Esophagus muscularis mucosa (tissue), 4 donors: ENCODE results near the gene PPP1R2. TPM values are rescaled to one million over a fixed set of nuclear protein-coding genes. Genes with fewer than 3 reads are reported as not detected.
"Not testable (repeated sequence)": the region's sequence is repeated elsewhere in the genome, so short reads cannot be mapped to it uniquely, and the experiment has no call there.

Source experiments
- DNase-seq: peaks from one replicate; pipeline ENCODE4 v3.0.0-alpha.2; 2017; ENCODE audit errors: extremely low spot score
- H3K27ac ChIP-seq, 4 donors: fragments of 200-600 bp; sonication (generic); replicated peaks in 1 of 4; 1 replicate in 3 of 4; 2 replicates in 1 of 4; pipeline ENCODE4 v1.5.1; 2016 to 2019; ENCODE audit warnings: mild to moderate bottlenecking in 1 of 4
- H3K27me3 ChIP-seq, 4 donors: fragments of 200-600 bp; sonication (generic); one replicate each; pipeline versions ENCODE4 v1.5.1 to v1.6.0; 2016 to 2019
- H3K36me3 ChIP-seq, 4 donors: fragments of 200-600 bp; sonication (generic); one replicate each; pipeline ENCODE4 v1.5.1; 2016 to 2019
- H3K4me1 ChIP-seq, 4 donors: fragments of 200-600 bp; sonication (generic); one replicate each; pipeline ENCODE4 v1.5.1; 2016 to 2019
- H3K4me3 ChIP-seq, 4 donors: fragments of 200-600 bp; sonication (generic); 1 replicate in 2 of 4; 2 replicates in 2 of 4; pipeline ENCODE4 v1.5.1; 2016 to 2019; ENCODE audit warnings: mild to moderate bottlenecking in 4 of 4, moderate library complexity in 1 of 4
- H3K9me3 ChIP-seq, 4 donors: fragments of 200-600 bp; sonication (generic); 1 replicate in 3 of 4; 2 replicates in 1 of 4; pipeline ENCODE4 v1.5.1; 2016 to 2019
- CTCF ChIP-seq, 3 experiments: fragments of 200-600 bp in 2 of 3; fragments of 450-650 bp in 1 of 3; sonication (generic) in 2 of 3; IDR thresholded peaks; one replicate each; pipeline ENCODE4 v1.5.1; 2017 to 2019; ENCODE audit warnings: antibody characterized with exemption in 3 of 3, mild to moderate bottlenecking in 2 of 3, moderate library complexity in 1 of 3
- EP300 ChIP-seq: sonication (generic); formaldehyde crosslinking; IDR thresholded peaks from one replicate; pipeline ENCODE4 v1.6.1; 2017; ENCODE audit warnings: antibody characterized with exemption
- POLR2A ChIP-seq: fragments of 450-650 bp; IDR thresholded peaks from one replicate; pipeline ENCODE4 v1.6.1; 2017; ENCODE audit warnings: antibody characterized with exemption, moderate library complexity, mild to moderate bottlenecking, low read depth
- POLR2AphosphoS5 ChIP-seq, 2 donors: sonication (generic); formaldehyde crosslinking; IDR thresholded peaks; one replicate each; pipeline ENCODE4 v1.6.1; 2017; ENCODE audit warnings: antibody characterized with exemption in 2 of 2
- WGBS: methylation state at CpG from one replicate; pipeline ENCODE4 v1.1.5; 2018; 5-methylcytosine and 5-hydroxymethylcytosine counted together
- intact Hi-C: fragments of 100-400 bp; cut with DNase I; formaldehyde crosslinking; loops from one replicate; pipeline ENCODE4 v1.15.1; 2023
- total RNA-seq, 4 donors: library from RNA; depleted of rRNA; stranded (reverse); fragments of >200 nt; gene quantifications; one replicate each; pipeline versions ENCODE4 v1.1.0 to v1.2.1, GENCODE V29; 2016

Gene PPP1R2
- total RNA-seq, 4 donors from 2014 or later, result 67.6 to 134 (median 86.7) TPM

DNA sequence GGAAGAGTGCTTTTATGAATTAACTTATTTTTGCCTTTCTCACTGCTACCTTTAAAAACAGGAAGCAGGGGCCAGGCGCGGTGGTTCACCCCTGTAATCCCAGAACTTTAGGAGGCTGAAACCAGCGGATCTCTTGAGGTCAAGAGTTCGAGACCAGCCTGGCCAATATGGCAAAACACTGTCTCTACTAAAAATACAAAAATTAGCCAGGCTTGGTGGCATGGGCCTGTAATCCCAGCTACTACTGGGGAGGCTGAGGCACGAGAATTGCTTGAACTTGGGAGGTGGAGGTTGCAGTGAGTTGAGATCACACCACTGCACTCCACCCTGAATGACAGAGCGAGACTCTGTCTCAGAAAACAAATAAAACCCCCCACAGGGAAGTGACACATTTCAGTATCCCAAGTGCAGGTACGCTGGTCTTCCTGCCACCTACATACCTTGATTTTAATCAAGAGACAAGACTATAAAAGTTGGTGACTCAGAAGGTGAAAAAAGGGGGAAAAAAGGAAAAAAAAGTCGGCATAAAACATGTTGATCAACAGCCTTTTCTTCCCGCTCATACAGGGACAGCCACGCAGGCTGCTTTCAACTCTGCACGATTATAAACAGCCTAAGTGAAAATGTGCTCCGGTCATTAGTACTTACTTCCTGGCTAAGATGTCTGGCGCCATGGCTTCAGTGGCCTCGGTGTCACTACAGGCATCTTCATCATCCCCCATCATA lies 18.8 kb downstream of the PPP1R2 start:
- Histone ChIP-seq H3K4me1 (peaks cover 0 to 3% (median 0%) of the 10 kb centered on the region in 4 donors), H3K27me3 (no peaks in the 10 kb centered on the region), H3K27ac (no peak overlapping the region), H3K9me3 (no peaks in the 10 kb centered on the region), H3K4me3 (no peak overlapping the region), H3K36me3 (peaks cover 8 to 55% (median 30%) of the 10 kb centered on the region in 4 donors)
- TF ChIP-seq CTCF (IDR thresholded peaks at IDR 0.05) (no peak), POLR2A (no peak), EP300 (no peak), POLR2AphosphoS5 (IDR thresholded peaks at IDR 0.05) (no peak)
- 81% methylated on average over 14 of the region's 14 CpGs for WGBS
- DNase-seq, result no peak
- intact Hi-C loops, result loop anchor here (5.0 to 10.0 kb wide), 2 partner anchors 82 to 840 kb away; partner anchors contain the start of genes ACAP2 and FAM43A

- no peak for DNase-seq
- TF ChIP-seq CTCF (IDR thresholded peaks at IDR 0.05) (peak; percentile 69 to 84 (median 76)), EP300 (no peak)
- intact Hi-C loops, result loop anchor here (1.0 to 10.0 kb wide), 3 partner anchors 80 to 838 kb away; partner anchors contain the start of genes ACAP2 and FAM43A
- WGBS, result 60% methylated on average over 6 of the region's 6 CpGs
- peaks cover 8 to 60% (median 37%) of the 10 kb centered on the region in 4 donors for H3K36me3 ChIP-seq
- no peak overlapping the region for H3K27ac ChIP-seq
- H3K4me1 ChIP-seq, result peaks cover 0 to 3% (median 0%) of the 10 kb centered on the region in 4 donors
- no peak overlapping the region for H3K4me3 ChIP-seq
- no peaks in the 10 kb centered on the region for H3K27me3 ChIP-seq
- H3K9me3 ChIP-seq, result no peaks in the 10 kb centered on the region
Observed at GRCh38 chr3:195522254-195523023, 20.7 kb downstream of the PPP1R2 start.

DNA sequence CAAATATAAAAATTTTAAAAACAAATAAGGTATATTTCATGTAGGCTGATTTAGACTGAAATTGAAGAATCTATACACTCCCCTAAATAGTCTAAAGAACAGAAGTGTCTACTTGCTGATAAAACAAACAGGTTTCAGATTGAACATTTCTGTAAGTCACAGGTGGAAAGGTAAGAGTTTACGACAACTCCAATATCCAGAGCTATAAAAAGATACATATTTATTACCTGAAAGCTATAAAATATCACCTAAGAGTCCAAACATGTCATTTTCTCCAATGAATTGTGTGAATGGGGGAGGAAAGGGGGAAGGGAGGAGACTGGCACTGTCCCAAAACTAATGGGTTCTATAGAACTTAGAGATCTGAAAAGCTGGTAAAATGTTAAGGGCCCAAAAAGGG lies 26.1 kb downstream of the PPP1R2 start:
- no peak for TF ChIP-seq EP300
- TF ChIP-seq POLR2AphosphoS5 (IDR thresholded peaks at IDR 0.05), result no peak
- no peak for TF ChIP-seq CTCF (IDR thresholded peaks at IDR 0.05)
- no peak for TF ChIP-seq POLR2A
- Histone ChIP-seq H3K4me3 (no peak overlapping the region), H3K36me3 (peaks cover 24 to 65% (median 43%) of the 10 kb centered on the region in 4 donors), H3K9me3 (no peaks in the 10 kb centered on the region), H3K4me1 (peaks cover 0 to 6% (median under 1%) of the 10 kb centered on the region in 4 donors), H3K27ac (no peak overlapping the region), H3K27me3 (no peaks in the 10 kb centered on the region)
- WGBS, result 97% methylated on average over 1 of the region's 1 CpG
- intact Hi-C loops, result no loop called here
- no peak for DNase-seq

DNA sequence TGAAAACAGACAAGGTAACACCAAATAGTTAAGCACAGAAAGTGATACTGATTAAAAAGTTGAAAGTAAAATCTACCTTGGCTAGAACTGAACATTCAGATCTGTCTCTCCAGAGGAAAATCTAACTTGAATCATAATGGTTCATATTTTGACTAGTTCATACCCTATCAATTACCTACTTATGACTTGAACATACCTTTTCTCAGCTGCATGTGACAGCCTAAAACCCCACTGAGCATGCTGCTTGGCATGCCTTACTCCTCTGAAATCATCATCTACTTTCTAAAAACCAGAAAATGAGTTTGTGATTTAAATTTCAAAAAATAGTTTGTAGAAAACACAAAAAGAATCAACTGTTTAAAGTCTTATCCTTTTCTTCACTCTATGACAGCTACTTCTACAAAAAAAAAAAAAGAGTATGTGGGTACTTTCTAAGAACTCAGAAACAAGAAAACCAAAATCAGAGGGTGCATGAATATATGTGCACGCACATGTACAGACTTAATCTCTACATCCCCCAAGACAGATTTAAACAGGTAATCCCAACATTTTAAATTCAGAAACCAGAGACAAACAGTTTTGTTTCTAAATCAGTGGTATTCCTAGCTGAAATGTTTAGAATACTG lies 28.4 kb downstream of the PPP1R2 start:
- 100% methylated on average over 1 of the region's 1 CpG for WGBS
- intact Hi-C loops, H3K4me1 ChIP-seq, DNase-seq, H3K27ac ChIP-seq, H3K9me3 ChIP-seq, H3K4me3 ChIP-seq, H3K27me3 ChIP-seq: not testable (repeated sequence)
- H3K36me3 ChIP-seq, result peaks cover 17 to 63% (median 47%) of the 10 kb centered on the region in 4 donors

GRCh38 chr3:195512798-195513345 lies 30.3 kb downstream of the PPP1R2 start:
- DNase-seq, result no peak
- Histone ChIP-seq H3K27me3 (no peaks in the 10 kb centered on the region), H3K4me3 (no peak overlapping the region), H3K9me3 (no peaks in the 10 kb centered on the region), H3K4me1 (peaks cover 0 to 6% (median 0%) of the 10 kb centered on the region in 4 donors), H3K27ac (no peak overlapping the region), H3K36me3 (peaks cover 16 to 61% (median 40%) of the 10 kb centered on the region in 4 donors)
- intact Hi-C loops, result no loop called here
- WGBS, result 87% methylated on average over 7 of the region's 7 CpGs
- TF ChIP-seq POLR2AphosphoS5 (IDR thresholded peaks at IDR 0.05) (no peak), EP300 (no peak), CTCF (IDR thresholded peaks at IDR 0.05) (no peak), POLR2A (no peak)
